ENCODE measurements around the gene UNC79.

DNA sequence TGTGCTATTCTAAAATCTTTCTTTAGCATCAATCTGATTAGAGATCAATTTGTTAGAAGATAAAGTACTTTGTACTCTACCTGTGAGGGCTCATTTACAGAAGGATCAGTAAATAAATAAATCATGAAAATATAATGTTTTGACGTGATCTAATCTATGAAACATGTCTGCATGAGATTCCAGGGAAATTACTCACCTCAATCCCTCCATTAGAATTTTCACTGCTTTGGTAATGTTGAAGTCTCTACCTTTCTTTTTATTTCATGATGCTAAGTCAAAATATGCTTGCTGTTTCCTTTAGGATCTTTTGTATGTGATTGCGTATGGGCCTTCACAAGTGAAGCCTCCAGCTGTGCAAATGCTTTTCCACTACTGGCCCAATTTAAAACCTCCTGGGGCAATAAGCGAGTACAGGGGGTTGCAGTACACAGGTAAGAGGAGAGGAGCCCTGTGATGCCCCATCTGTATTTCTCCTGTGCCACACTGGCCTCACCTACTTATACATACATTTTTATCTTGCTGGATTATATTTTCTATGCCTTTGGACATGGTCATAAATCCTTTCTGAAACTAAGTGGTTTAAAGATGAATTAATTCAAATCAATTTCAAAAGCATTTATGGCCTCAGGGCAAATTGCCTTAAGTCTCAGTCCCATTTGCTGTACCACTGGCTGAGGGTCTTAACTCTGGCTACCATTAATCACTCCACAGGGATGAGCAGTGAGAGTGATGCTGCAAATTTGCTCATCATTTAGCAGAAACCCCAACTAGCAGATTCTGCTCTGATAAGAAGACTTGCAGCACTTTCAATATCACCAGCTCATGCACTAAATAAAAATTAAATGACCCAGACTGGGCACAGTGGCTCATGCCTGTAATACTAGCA, 66.4 kb downstream of the UNC79 start:
- TF ChIP-seq, protein P1, sequence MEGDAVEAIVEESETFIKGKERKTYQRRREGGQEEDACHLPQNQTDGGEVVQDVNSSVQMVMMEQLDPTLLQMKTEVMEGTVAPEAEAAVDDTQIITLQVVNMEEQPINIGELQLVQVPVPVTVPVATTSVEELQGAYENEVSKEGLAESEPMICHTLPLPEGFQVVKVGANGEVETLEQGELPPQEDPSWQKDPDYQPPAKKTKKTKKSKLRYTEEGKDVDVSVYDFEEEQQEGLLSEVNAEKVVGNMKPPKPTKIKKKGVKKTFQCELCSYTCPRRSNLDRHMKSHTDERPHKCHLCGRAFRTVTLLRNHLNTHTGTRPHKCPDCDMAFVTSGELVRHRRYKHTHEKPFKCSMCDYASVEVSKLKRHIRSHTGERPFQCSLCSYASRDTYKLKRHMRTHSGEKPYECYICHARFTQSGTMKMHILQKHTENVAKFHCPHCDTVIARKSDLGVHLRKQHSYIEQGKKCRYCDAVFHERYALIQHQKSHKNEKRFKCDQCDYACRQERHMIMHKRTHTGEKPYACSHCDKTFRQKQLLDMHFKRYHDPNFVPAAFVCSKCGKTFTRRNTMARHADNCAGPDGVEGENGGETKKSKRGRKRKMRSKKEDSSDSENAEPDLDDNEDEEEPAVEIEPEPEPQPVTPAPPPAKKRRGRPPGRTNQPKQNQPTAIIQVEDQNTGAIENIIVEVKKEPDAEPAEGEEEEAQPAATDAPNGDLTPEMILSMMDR (IDR thresholded peaks at IDR 0.05), result no peak
- TF ChIP-seq POLR2A (IDR thresholded peaks at IDR 0.05), result no peak
- TF ChIP-seq EP300 (IDR thresholded peaks at IDR 0.05), result no peak

Measured in ovary (tissue), 3 donors.